OCI-LY7 (cell line): ENCODE measurements around the gene FAM3D. TPM values are rescaled to one million over a fixed set of nuclear protein-coding genes. Genes with fewer than 3 reads are reported as not detected.

Source experiments
- BruUV-seq: library from RNA; stranded (reverse); fragments of 400-500 nt; replicated peaks from 2 replicates; lab custom pipeline; 2021; lab: Mats Ljungman, UMichigan
- CTCF ChIA-PET: fragments of 300-600 bp; sonication (Branson Sonifier 250); formaldehyde crosslinking; loops from one replicate; lab custom pipeline; 2022; ENCODE audit warnings: antibody characterized with exemption; ENCODE audit not compliant: unreplicated experiment; lab: Charles Lee
- POLR2A ChIA-PET: fragments of 300-600 bp; sonication (Branson Sonifier 250); formaldehyde crosslinking; loops from one replicate; lab custom pipeline; 2022; ENCODE audit warnings: antibody characterized with exemption; lab: Charles Lee
- DNase-seq: peaks from one replicate; pipeline ENCODE4 v3.0.0-alpha.2; 2015; ENCODE audit warnings: low spot score
- H2AFZ ChIP-seq: fragments of 200-600 bp; sonication (generic), shearing (Covaris generic); 2 replicates; pipeline ENCODE4 v1.6.1; 2014; ENCODE audit warnings: mild to moderate bottlenecking, antibody characterized with exemption, low read length, moderate library complexity
- H3K27ac ChIP-seq: fragments of 200-600 bp; sonication (generic); 2 replicates; pipeline ENCODE4 v1.5.1; 2014; ENCODE audit warnings: mixed run types, low read depth, mild to moderate bottlenecking, moderate library complexity, low read length, inconsistent platforms; ENCODE audit not compliant: poor library complexity, severe bottlenecking
- H3K36me3 ChIP-seq: fragments of 200-600 bp; sonication (generic); 2 replicates; pipeline ENCODE4 v1.6.1; 2014; ENCODE audit warnings: mild to moderate bottlenecking, antibody characterized with exemption, low read length, moderate library complexity, mixed read lengths; ENCODE audit not compliant: insufficient read depth
- H3K4me1 ChIP-seq: fragments of 200-600 bp; sonication (generic); 2 replicates; pipeline ENCODE4 v1.5.1; 2014; ENCODE audit warnings: mild to moderate bottlenecking, low read length; ENCODE audit not compliant: insufficient read depth, poor library complexity, severe bottlenecking
- H3K4me2 ChIP-seq: fragments of 200-600 bp; sonication (generic); 2 replicates; pipeline ENCODE4 v1.6.1; 2014; ENCODE audit warnings: mild to moderate bottlenecking, low read length
- H3K4me3 ChIP-seq: fragments of 200-600 bp; sonication (generic); 2 replicates; pipeline ENCODE4 v1.5.1; 2014; ENCODE audit warnings: mild to moderate bottlenecking, low read depth, low read length; ENCODE audit not compliant: poor library complexity, severe bottlenecking
- H3K79me2 ChIP-seq: fragments of 200-600 bp; sonication (generic); 2 replicates; pipeline ENCODE4 v1.6.1; 2016; ENCODE audit warnings: low read depth, mild to moderate bottlenecking, low read length, moderate library complexity, mixed read lengths; ENCODE audit not compliant: insufficient read depth
- H3K9me2 ChIP-seq: fragments of 200-600 bp; sonication (generic); 2 replicates; pipeline ENCODE4 v1.6.1; 2016; ENCODE audit warnings: mild to moderate bottlenecking, low read length, mixed read lengths; ENCODE audit not compliant: insufficient read depth
- H3K9me3 ChIP-seq: fragments of 200-600 bp; sonication (generic); 2 replicates; pipeline ENCODE4 v1.6.1; 2014; ENCODE audit warnings: mild to moderate bottlenecking, mixed run types, low read length, mixed read lengths
- H4K20me1 ChIP-seq: fragments of 200-600 bp; sonication (generic); 2 replicates; pipeline ENCODE4 v1.6.1; 2014; ENCODE audit warnings: mild to moderate bottlenecking, antibody characterized with exemption, low read length, moderate library complexity, mixed read lengths; ENCODE audit not compliant: insufficient read depth
- EZH2phosphoT487 ChIP-seq: fragments of 200-600 bp; sonication (generic); IDR thresholded peaks from 2 replicates; pipeline ENCODE4 v1.6.1; 2018; ENCODE audit warnings: low read depth, borderline replicate concordance, mild to moderate bottlenecking, mixed run types, antibody characterized with exemption, low read length, moderate library complexity, mixed read lengths
- intact Hi-C: fragments of 100-400 bp; cut with micrococcal nuclease; formaldehyde crosslinking; loops from one replicate; pipeline ENCODE4 v1.10.0; 2022; ENCODE audit not compliant: unreplicated experiment
- total RNA-seq, 2 experiments: library from RNA; depleted of rRNA in 1 of 2; stranded (reverse); fragments of >200 nt in 1 of 2; shearing (Covaris generic) in 1 of 2; gene quantifications; 2 replicates each; pipeline ENCODE4 v1.2.3, GENCODE V29; 2014 to 2022
- TF ChIP-seq, protein P1 (sequence below): fragments of 200-600 bp; sonication (generic); conservative IDR thresholded peaks from 2 replicates; pipeline ENCODE4 v1.5.1; 2014; ENCODE audit warnings: mild to moderate bottlenecking, antibody characterized with exemption, low read length, moderate library complexity, mixed read lengths

Gene FAM3D
- total RNA-seq, 2 experiments from 2014 or later = not detected

DNA sequence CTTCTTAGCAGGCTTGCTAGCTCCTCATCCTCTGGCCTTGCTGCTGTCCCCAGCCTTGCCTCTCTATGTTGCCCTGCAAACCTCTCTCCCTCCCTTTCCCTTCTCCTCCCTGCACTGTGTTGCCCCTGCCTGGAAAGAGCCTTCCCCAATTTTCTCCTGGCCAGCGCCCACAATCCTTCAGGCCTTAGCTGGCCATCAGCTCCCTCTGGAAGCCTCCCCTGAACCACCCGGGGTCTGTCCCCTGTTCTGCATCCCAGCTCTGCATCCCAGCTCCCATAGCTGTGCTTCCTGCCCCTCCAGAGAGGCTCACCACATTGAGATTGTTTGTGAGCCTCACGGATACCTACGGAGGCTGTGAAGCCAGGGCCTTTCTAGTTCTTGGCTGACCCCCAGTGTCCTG, 23.7 kb downstream of the FAM3D start:
- intact Hi-C loops = loop anchor here (5.0 kb wide), 1 partner anchor 409 kb away; the partner anchor contains the start of gene CFAP20DC
- H4K20me1 ChIP-seq = no peaks in the 10 kb centered on the region
- H3K79me2 ChIP-seq = no peaks in the 10 kb centered on the region
- H3K9me2 ChIP-seq = no peaks in the 10 kb centered on the region
- TF ChIP-seq, protein P1, sequence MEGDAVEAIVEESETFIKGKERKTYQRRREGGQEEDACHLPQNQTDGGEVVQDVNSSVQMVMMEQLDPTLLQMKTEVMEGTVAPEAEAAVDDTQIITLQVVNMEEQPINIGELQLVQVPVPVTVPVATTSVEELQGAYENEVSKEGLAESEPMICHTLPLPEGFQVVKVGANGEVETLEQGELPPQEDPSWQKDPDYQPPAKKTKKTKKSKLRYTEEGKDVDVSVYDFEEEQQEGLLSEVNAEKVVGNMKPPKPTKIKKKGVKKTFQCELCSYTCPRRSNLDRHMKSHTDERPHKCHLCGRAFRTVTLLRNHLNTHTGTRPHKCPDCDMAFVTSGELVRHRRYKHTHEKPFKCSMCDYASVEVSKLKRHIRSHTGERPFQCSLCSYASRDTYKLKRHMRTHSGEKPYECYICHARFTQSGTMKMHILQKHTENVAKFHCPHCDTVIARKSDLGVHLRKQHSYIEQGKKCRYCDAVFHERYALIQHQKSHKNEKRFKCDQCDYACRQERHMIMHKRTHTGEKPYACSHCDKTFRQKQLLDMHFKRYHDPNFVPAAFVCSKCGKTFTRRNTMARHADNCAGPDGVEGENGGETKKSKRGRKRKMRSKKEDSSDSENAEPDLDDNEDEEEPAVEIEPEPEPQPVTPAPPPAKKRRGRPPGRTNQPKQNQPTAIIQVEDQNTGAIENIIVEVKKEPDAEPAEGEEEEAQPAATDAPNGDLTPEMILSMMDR = no peak
- no peak for TF ChIP-seq EZH2phosphoT487
- H3K27ac ChIP-seq = no peak overlapping the region
- H3K9me3 ChIP-seq = no peaks in the 10 kb centered on the region
- H3K4me3 ChIP-seq = no peak overlapping the region
- BruUV-seq = no TSS peak
- no peaks in the 10 kb centered on the region for H3K4me1 ChIP-seq
- ChIA-PET POLR2A (interaction anchor here (0.6 kb wide), 1 partner anchor 412 kb away, joined by 4 read pairs; no protein-coding TSS in a partner anchor), CTCF (interaction anchor here (1.2 kb wide), 1 partner anchor 11 kb away, joined by 3 read pairs; no protein-coding TSS in a partner anchor)
- H3K4me2 ChIP-seq = no peak overlapping the region
- DNase-seq = no peak
- H2AFZ ChIP-seq = no peak overlapping the region
- H3K36me3 ChIP-seq = no peaks in the 10 kb centered on the region

DNA sequence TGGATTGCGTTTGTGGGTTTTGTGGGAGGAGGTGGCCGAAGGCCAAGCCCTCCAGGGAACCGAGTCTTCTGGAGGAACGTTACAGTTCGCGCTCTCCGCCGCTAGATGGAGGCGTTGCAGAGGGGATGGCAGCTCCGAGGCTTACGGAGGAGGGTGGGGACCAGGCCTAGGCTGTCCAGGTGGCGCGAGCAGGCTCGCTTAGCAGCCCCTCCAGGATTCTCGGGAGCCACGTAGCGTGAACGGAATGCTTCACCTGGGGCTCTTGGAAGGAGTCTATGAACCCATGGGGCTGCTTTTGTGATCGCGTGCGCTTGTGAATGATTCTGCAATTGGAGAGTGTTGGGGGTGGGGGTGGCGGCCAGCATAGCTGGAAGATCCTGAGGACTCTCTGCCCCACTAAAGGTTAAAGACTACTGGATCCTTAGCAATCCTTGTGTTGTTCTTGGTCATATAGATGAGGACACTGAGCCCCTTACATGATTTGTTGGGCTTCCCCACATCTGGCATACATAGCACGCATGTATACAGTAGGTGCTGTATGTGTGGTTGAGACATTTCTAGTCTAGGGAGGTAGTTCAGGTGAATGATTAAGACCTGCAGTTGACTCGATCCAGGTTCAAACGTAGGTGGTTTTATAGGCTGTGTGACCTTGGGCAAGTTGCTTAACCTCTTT, 25.7 kb downstream of the FAM3D start:
- Histone ChIP-seq H3K79me2 (no peaks in the 10 kb centered on the region), H3K4me3 (no peak overlapping the region), H4K20me1 (no peaks in the 10 kb centered on the region), H3K36me3 (no peaks in the 10 kb centered on the region), H3K9me2 (no peaks in the 10 kb centered on the region), H3K27ac (no peak overlapping the region), H3K4me2 (no peak overlapping the region), H3K9me3 (no peaks in the 10 kb centered on the region), H3K4me1 (no peaks in the 10 kb centered on the region), H2AFZ (no peak overlapping the region)
- peak; percentile 61 for DNase-seq
- BruUV-seq = no TSS peak
- intact Hi-C loops = loop anchor here (5.0 kb wide), 1 partner anchor 411 kb away; the partner anchor contains the start of gene CFAP20DC
- ChIA-PET POLR2A (no interaction called here), CTCF (no interaction called here)
- TF ChIP-seq, protein P1 = peak; percentile 86
- TF ChIP-seq EZH2phosphoT487 = no peak

DNA sequence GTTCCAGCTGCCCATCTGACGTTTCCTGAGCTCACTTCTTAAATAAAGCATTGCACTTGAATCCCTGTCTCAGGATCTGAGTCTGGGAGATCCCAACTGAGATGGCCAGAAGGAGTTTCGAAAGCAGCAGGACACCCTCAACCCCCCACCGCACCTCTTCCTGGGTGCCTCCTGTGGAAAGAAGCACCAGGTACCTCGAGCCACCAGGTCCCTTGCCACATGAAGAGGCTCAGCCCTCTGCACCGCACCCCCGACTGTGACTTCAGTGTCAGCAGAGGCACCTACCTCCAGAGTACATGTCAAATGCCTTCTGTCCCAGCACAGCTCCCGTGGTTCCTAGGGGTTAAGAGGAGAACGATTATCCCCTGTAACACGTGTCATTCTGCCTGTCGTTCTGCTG, 26.7 kb downstream of the FAM3D start:
- H2AFZ ChIP-seq = no peak overlapping the region
- ChIA-PET POLR2A (no interaction called here), CTCF (no interaction called here)
- no peaks in the 10 kb centered on the region for H3K36me3 ChIP-seq
- H3K9me3 ChIP-seq = no peaks in the 10 kb centered on the region
- BruUV-seq = no TSS peak
- H4K20me1 ChIP-seq = no peaks in the 10 kb centered on the region
- intact Hi-C loops = loop anchor here (5.0 to 10.0 kb wide), 3 partner anchors 175 to 455 kb away; partner anchors contain the start of gene CFAP20DC
- DNase-seq = no peak
- H3K4me2 ChIP-seq = no peak overlapping the region
- no peaks in the 10 kb centered on the region for H3K79me2 ChIP-seq
- no peak overlapping the region for H3K4me3 ChIP-seq
- no peaks in the 10 kb centered on the region for H3K9me2 ChIP-seq
- no peak overlapping the region for H3K27ac ChIP-seq
- no peaks in the 10 kb centered on the region for H3K4me1 ChIP-seq
- TF ChIP-seq, protein P1 = no peak
- TF ChIP-seq EZH2phosphoT487 = no peak
